HUES64 (cell line): ENCODE data around the gene DHRS3.

Experiments used
- H3K27ac ChIP-seq: 2 replicates; pipeline ENCODE4 v1.7.0; 2013; ENCODE audit warnings: low read depth, low read length, inconsistent platforms
- H3K27me3 ChIP-seq: 2 replicates; pipeline ENCODE4 v1.6.1; 2013; ENCODE audit warnings: mild to moderate bottlenecking, low read length; ENCODE audit not compliant: insufficient read depth
- H3K36me3 ChIP-seq: 2 replicates; pipeline ENCODE4 v1.6.1; 2013; ENCODE audit warnings: mild to moderate bottlenecking, low read length; ENCODE audit not compliant: insufficient read depth
- H3K4me1 ChIP-seq: 2 replicates; pipeline ENCODE4 v1.6.1; 2013; ENCODE audit warnings: mild to moderate bottlenecking, low read length, moderate library complexity; ENCODE audit not compliant: insufficient read depth
- H3K4me3 ChIP-seq: 2 replicates; pipeline ENCODE4 v1.5.1; 2013; ENCODE audit warnings: mild to moderate bottlenecking, low read length, moderate library complexity
- H3K9ac ChIP-seq: 2 replicates; pipeline ENCODE4 v1.6.1; 2013; ENCODE audit warnings: mild to moderate bottlenecking, low read depth, low read length
- H3K9me3 ChIP-seq: 2 replicates; pipeline ENCODE4 v1.6.1; 2013; ENCODE audit warnings: low read depth, low read length; ENCODE audit not compliant: insufficient read depth
- WGBS: fragments of 150-250, 120-280 bp; methylation state at CpG from one replicate; pipeline ENCODE4 v1.1.7; 2013; ENCODE audit warnings: missing lambda C conversion rate; 5-methylcytosine and 5-hydroxymethylcytosine counted together

The DHRS3 gene

DNA sequence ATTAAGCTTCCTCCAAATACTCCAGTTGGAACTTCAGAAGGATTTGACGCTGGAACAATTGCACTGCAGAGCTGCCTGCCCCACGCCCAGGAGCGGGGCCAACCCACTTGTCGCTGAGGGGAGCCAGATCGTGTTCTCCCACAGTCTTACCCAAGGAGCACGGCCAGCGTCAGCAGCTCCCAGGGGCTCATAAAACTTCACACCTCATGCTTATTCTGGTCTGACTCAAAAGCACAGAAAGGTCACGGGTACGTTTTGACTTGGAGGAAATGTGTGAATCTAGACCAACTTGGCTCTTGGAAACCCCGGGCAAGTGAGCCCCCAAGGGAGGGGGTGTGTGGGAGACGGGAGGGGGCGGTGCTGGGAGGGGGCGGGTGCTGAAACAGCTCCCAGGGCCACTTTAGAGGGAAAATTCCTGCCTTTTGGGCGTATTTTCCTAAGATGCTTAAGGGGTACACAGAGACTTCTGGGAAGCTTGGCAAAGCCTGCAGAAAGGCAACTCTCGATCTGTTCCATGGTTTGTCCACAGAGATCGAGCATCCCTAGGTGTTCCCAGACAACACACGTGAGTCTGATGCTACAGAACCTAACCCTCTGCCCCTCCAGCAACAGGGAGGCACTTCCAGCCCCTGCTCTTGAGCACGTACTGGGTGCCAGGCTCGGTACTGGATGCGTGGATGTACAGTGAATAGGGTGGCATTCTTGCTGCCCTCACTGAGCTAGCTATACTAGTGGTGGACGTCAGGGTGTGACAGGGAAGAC is 98.9 kb downstream of the DHRS3 start:
- no peaks in the 10 kb centered on the region for H3K4me1 ChIP-seq
- H3K36me3 ChIP-seq: no peaks in the 10 kb centered on the region
- no peak overlapping the region for H3K4me3 ChIP-seq
- H3K27me3 ChIP-seq: no peaks in the 10 kb centered on the region
- 72% methylated on average over 21 of the region's 21 CpGs for WGBS
- no peaks in the 10 kb centered on the region for H3K9me3 ChIP-seq
- H3K27ac ChIP-seq: no peak overlapping the region
- no peak overlapping the region for H3K9ac ChIP-seq
